GM21447 (cell line): Measurements from ENCODE around the gene CTSG.
"Not testable (repeated sequence)": the region's sequence is repeated elsewhere in the genome, so short reads cannot be mapped to it uniquely, and the experiment has no call there.

Experiments used
- ATAC-seq: cut with Tn5 transposase; IDR thresholded peaks from one replicate; pipeline ENCODE4 v1.9.1; 2021; ENCODE audit not compliant: unreplicated experiment

The CTSG gene

GRCh38 chr14:24549064-24549463, 27.0 kb downstream of the CTSG start:
- ATAC-seq: not testable (repeated sequence)

- ATAC-seq: no peak
Observed at GRCh38 chr14:24542346-24542936, 33.6 kb downstream of the CTSG start.

- ATAC-seq: no peak
Observed at GRCh38 chr14:24535737-24536136, 40.3 kb downstream of the CTSG start.

DNA sequence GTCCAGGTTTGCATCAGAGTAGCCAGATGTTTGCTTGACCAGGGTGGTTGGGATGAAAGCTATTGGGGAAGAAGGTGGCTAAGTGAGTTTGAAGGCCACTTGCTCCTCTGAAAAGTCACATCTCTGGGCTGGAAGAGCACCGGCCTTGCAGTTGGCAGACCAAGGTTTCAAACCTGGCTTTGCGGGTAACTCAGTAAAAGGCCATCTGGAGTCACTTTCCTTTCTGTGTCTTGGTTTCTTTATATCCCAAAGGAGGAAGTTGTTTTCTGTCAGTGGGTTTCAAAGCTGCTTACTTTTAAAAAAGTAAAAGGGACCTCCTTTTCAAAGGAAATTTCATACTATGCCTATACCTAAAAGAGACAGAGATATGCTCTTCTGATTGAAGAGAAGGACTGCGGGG, 41.8 kb downstream of the CTSG start:
- ATAC-seq: no peak

DNA sequence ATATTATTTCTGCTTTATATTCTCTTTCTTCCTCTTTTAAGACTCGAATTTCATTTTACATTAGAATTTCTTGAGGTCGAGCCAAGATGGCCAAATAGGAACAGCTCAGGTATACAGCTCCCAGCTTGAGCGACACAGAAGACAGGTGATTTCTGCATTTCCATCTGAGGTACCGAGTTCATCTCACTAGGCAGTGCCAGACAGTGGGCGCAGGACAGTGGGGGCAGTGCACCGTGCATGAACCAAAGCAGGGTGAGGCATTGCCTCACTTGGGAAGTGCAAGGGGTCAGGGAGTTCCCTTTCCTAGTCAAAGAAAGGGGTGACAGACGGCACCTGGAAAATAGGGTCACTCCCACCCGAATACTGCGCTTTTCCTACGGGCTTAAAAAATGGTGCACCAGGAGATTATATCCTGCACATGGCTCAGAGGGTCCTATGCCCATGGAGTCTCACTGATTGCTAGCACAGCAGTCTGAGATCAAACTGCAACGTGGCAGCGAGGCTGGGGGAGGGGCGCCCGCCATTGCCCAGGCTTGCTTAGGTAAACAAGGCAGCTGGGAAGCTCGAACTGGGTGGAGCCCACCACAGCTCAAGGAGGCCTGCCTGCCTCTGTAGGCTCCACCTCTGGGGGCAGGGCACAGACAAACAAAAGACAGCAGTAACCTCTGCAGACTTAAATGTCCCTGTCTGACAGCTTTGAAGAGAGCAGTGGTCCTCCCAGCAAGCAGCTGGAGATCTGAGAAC, 50.0 kb downstream of the CTSG start:
- ATAC-seq: not testable (repeated sequence)
